Right atrium auricular region (tissue), 2 donors: ENCODE measurements around the gene ANKFN1. TPM values are rescaled to one million over a fixed set of nuclear protein-coding genes. Genes with fewer than 3 reads are reported as not detected.

Source experiments
- DNase-seq: peaks from one replicate; pipeline ENCODE4 v3.0.0-alpha.2; 2019; ENCODE audit warnings: low spot score
- H3K27ac ChIP-seq, 2 donors: fragments of 200-600 bp; sonication (generic); 1 replicate in 1 of 2; 2 replicates in 1 of 2; pipeline ENCODE4 v1.5.1; 2016 to 2019
- H3K27me3 ChIP-seq, 2 donors: fragments of 200-600 bp; sonication (generic); one replicate each; pipeline versions ENCODE4 v1.5.1 to v1.6.0; 2017 to 2019
- H3K36me3 ChIP-seq: fragments of 200-600 bp; sonication (generic); one replicate; pipeline ENCODE4 v1.5.1; 2016
- H3K4me1 ChIP-seq, 2 donors: fragments of 200-600 bp; sonication (generic); one replicate each; pipeline versions ENCODE4 v1.5.1 to v1.6.0; 2017 to 2019
- H3K4me3 ChIP-seq, 2 donors: fragments of 200-600 bp; sonication (generic); 1 replicate in 1 of 2; 2 replicates in 1 of 2; pipeline ENCODE4 v1.5.1; 2017 to 2019; ENCODE audit warnings: mild to moderate bottlenecking in 1 of 2, moderate library complexity in 1 of 2
- H3K9me3 ChIP-seq, 2 donors: fragments of 200-600 bp; sonication (generic); one replicate each; pipeline ENCODE4 v1.5.1; 2019
- total RNA-seq, 2 donors: library from RNA; depleted of rRNA; stranded (reverse); fragments of >200 nt; gene quantifications; one replicate each; pipeline ENCODE4 v1.1.0, GENCODE V29; 2016
- TF ChIP-seq, protein P1 (sequence below), 2 donors: fragments of 200-600 bp; sonication (generic); IDR thresholded peaks; one replicate each; pipeline ENCODE4 v1.5.1; 2019; ENCODE audit warnings: antibody characterized with exemption in 2 of 2

Gene ANKFN1
- total RNA-seq, 2 donors from 2014 or later: 0.67 TPM; not detected in 1

DNA sequence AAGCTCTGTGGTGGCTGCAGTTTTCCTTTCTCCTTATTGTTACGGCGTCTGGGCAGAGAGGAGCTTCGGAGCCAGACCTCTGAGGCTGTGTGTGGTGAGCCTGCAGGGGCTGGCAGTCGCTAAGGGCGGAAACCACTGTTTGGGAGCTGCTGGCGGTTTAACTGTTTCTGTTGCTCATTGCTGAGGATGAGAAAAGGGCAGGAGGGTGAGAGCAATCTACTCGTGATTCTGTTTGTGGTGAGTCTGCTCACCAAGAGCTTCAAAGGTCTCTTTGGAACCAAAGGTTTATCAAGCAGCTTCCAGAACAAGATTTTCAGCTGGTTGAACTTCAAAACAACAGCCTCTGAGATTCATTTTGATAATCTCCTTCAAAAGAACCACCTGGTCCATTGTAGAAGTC lies 143.9 kb downstream of the ANKFN1 start:
- no peak overlapping the region for H3K27ac ChIP-seq
- H3K27me3 ChIP-seq: no peaks in the 10 kb centered on the region
- TF ChIP-seq, protein P1, sequence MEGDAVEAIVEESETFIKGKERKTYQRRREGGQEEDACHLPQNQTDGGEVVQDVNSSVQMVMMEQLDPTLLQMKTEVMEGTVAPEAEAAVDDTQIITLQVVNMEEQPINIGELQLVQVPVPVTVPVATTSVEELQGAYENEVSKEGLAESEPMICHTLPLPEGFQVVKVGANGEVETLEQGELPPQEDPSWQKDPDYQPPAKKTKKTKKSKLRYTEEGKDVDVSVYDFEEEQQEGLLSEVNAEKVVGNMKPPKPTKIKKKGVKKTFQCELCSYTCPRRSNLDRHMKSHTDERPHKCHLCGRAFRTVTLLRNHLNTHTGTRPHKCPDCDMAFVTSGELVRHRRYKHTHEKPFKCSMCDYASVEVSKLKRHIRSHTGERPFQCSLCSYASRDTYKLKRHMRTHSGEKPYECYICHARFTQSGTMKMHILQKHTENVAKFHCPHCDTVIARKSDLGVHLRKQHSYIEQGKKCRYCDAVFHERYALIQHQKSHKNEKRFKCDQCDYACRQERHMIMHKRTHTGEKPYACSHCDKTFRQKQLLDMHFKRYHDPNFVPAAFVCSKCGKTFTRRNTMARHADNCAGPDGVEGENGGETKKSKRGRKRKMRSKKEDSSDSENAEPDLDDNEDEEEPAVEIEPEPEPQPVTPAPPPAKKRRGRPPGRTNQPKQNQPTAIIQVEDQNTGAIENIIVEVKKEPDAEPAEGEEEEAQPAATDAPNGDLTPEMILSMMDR (IDR thresholded peaks at IDR 0.05): no peak
- H3K9me3 ChIP-seq: no peaks in the 10 kb centered on the region
- H3K4me3 ChIP-seq: no peak overlapping the region
- H3K4me1 ChIP-seq: no peaks in the 10 kb centered on the region
- DNase-seq: no peak
- H3K36me3 ChIP-seq: no peaks in the 10 kb centered on the region

DNA sequence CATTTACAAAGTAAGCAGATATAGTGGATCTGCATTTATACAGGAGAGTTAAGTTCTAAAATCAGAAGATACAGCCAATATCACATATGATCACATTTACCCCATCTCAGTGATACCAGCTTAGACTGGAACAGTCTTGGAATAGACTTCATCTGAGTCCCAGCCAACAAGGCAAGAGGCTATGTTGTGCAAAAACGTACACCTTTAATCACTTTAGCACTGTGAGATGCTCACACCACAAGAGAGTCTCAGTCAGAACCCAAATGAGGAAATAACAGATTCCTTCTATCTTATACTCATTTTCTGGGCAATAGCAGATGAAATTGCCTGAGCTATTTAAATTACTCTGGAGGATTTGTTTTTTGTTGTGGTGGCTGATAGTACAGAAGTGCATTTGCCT lies 145.6 kb downstream of the ANKFN1 start:
- H3K36me3 ChIP-seq: no peaks in the 10 kb centered on the region
- no peak overlapping the region for H3K27ac ChIP-seq
- no peak for DNase-seq
- H3K9me3 ChIP-seq: no peaks in the 10 kb centered on the region
- no peaks in the 10 kb centered on the region for H3K4me1 ChIP-seq
- no peaks in the 10 kb centered on the region for H3K27me3 ChIP-seq
- TF ChIP-seq, protein P1 (IDR thresholded peaks at IDR 0.05): no peak
- H3K4me3 ChIP-seq: no peak overlapping the region

DNA sequence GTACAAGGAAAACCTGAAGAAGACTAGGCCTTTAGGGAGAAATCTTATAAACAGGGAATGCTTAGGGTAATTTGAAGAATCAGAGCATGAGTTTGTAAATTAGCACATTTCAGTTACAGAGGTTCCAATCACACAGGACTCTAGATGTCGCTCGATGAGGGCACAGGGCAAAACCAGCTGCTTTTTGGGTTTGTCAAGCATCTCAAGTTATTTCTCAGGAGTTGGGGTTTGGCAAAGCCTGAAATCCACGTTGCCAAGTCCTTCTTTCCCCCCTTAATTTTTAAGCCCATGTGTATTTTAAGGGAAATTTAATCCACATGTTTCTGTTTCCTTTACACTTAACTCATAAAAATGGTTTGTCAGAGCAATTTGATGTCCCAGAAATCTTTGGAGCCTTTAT lies 146.9 kb downstream of the ANKFN1 start:
- TF ChIP-seq, protein P1 (IDR thresholded peaks at IDR 0.05): no peak
- H3K36me3 ChIP-seq: no peaks in the 10 kb centered on the region
- no peaks in the 10 kb centered on the region for H3K4me1 ChIP-seq
- no peak for DNase-seq
- no peak overlapping the region for H3K27ac ChIP-seq
- no peaks in the 10 kb centered on the region for H3K9me3 ChIP-seq
- H3K4me3 ChIP-seq: no peak overlapping the region
- H3K27me3 ChIP-seq: no peaks in the 10 kb centered on the region

DNA sequence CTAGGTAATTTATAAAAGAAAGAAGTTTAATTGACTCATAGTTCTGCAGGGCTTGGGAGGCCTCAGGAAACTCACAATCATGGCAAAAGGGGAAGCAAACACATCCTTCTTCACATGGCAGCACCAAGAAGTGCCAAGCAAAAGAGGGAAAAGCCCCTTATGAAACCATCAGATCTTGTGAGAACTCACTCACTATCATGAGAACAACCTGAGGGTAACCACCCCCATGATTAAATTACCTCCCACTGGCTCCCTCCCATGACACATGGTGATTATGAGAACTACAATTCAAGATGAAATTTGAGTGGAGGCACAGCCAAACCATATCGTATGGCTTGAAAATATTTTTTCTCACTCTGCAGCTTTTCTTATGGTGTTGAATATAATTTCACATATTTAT lies 151.7 kb downstream of the ANKFN1 start:
- no peaks in the 10 kb centered on the region for H3K4me1 ChIP-seq
- no peak overlapping the region for H3K4me3 ChIP-seq
- H3K27me3 ChIP-seq: no peaks in the 10 kb centered on the region
- no peak overlapping the region for H3K27ac ChIP-seq
- DNase-seq: no peak
- H3K36me3 ChIP-seq: no peaks in the 10 kb centered on the region
- TF ChIP-seq, protein P1 (IDR thresholded peaks at IDR 0.05): no peak
- H3K9me3 ChIP-seq: no peaks in the 10 kb centered on the region

DNA sequence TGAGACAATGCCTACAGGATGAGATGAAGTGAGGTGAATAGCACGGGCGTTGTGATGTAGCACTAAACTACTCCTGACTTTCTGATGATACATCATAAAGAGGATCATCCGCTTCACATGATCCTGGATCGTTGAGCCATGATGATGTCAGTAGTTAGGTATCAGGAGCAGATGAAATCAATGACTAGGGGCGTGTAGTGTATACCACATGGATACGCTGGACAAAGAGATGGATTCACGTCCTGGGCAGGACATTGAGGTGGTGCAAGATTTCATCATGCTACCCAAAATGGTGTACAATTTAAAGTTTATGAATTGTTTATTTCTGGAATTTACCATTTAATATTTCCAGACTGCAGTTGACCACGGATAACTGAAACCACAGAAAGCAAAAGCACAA lies 156.6 kb downstream of the ANKFN1 start:
- H3K4me1 ChIP-seq: no peaks in the 10 kb centered on the region
- no peak overlapping the region for H3K27ac ChIP-seq
- H3K27me3 ChIP-seq: no peaks in the 10 kb centered on the region
- DNase-seq: no peak
- no peaks in the 10 kb centered on the region for H3K36me3 ChIP-seq
- no peaks in the 10 kb centered on the region for H3K9me3 ChIP-seq
- TF ChIP-seq, protein P1 (IDR thresholded peaks at IDR 0.05): no peak
- no peak overlapping the region for H3K4me3 ChIP-seq

GRCh38 chr17:56310782-56311181 lies 157.5 kb downstream of the ANKFN1 start:
- Histone ChIP-seq H3K27ac (no peak overlapping the region), H3K4me3 (no peak overlapping the region), H3K9me3 (no peaks in the 10 kb centered on the region), H3K36me3 (no peaks in the 10 kb centered on the region), H3K4me1 (no peaks in the 10 kb centered on the region), H3K27me3 (no peaks in the 10 kb centered on the region)
- no peak for DNase-seq
- TF ChIP-seq, protein P1 (IDR thresholded peaks at IDR 0.05): no peak
